GM19025 (cell line): ENCODE data around the gene TMEM204.

Experiments
- ATAC-seq: cut with Tn5 transposase; IDR thresholded peaks from one replicate; pipeline ENCODE4 v1.9.1; 2021; ENCODE audit warnings: mild to moderate bottlenecking, low read depth, moderate library complexity; ENCODE audit not compliant: unreplicated experiment

The TMEM204 gene

GRCh38 chr16:1536601-1537000 lies 3.1 kb downstream of the TMEM204 start:
- no peak for ATAC-seq

GRCh38 chr16:1537138-1537577 lies 3.7 kb downstream of the TMEM204 start:
- no peak for ATAC-seq

- ATAC-seq = no peak
Observed at GRCh38 chr16:1537763-1538289, 4.4 kb downstream of the TMEM204 start.

GRCh38 chr16:1538804-1539520 lies 5.5 kb downstream of the TMEM204 start:
- ATAC-seq = no peak

GRCh38 chr16:1539720-1540555 lies 6.5 kb downstream of the TMEM204 start:
- ATAC-seq = no peak

- no peak for ATAC-seq
Observed at GRCh38 chr16:1540556-1540855, 7.0 kb downstream of the TMEM204 start.

- ATAC-seq = no peak
Observed at GRCh38 chr16:1541293-1542165, 8.1 kb downstream of the TMEM204 start.

- no peak for ATAC-seq
Observed at GRCh38 chr16:1542166-1542500, 8.7 kb downstream of the TMEM204 start.

GRCh38 chr16:1542533-1542932 lies 9.1 kb downstream of the TMEM204 start:
- ATAC-seq = no peak

- ATAC-seq = no peak
Observed at GRCh38 chr16:1543085-1543896, 9.8 kb downstream of the TMEM204 start.

GRCh38 chr16:1545044-1546040 lies 11.9 kb downstream of the TMEM204 start:
- ATAC-seq = no peak

- no peak for ATAC-seq
Observed at GRCh38 chr16:1546430-1546829, 13.0 kb downstream of the TMEM204 start.

GRCh38 chr16:1548233-1548632 lies 14.8 kb downstream of the TMEM204 start:
- no peak for ATAC-seq

- ATAC-seq = no peak
Observed at GRCh38 chr16:1548727-1549126, 15.3 kb downstream of the TMEM204 start.

- no peak for ATAC-seq
Observed at GRCh38 chr16:1550069-1550468, 16.6 kb downstream of the TMEM204 start.

- ATAC-seq = no peak
Observed at GRCh38 chr16:1550696-1551095, 17.2 kb downstream of the TMEM204 start.

- ATAC-seq = no peak
Observed at GRCh38 chr16:1551166-1551565, 17.7 kb downstream of the TMEM204 start.

- ATAC-seq = no peak
Observed at GRCh38 chr16:1552129-1552528, 18.7 kb downstream of the TMEM204 start.
